NCI-H460 (cell line): Measurements from ENCODE around the gene CACNG3. TPM values are rescaled to one million over a fixed set of nuclear protein-coding genes. Genes with fewer than 3 reads are reported as not detected.
"Not testable (repeated sequence)": the region's sequence is repeated elsewhere in the genome, so short reads cannot be mapped to it uniquely, and the experiment has no call there.

Source experiments
- DNase-seq: peaks from one replicate; pipeline ENCODE4 v3.0.0-alpha.2; 2016; ENCODE audit warnings: low read depth; ENCODE audit errors: extremely low read depth
- total RNA-seq: library from RNA; depleted of rRNA; stranded (reverse); fragments of >200 nt; shearing (Covaris generic); gene quantifications from 2 replicates; pipeline ENCODE4 v1.2.3, GENCODE V29; 2014

CACNG3 gene
- total RNA-seq, 1 experiment from 2014 or later, result not detected

DNA sequence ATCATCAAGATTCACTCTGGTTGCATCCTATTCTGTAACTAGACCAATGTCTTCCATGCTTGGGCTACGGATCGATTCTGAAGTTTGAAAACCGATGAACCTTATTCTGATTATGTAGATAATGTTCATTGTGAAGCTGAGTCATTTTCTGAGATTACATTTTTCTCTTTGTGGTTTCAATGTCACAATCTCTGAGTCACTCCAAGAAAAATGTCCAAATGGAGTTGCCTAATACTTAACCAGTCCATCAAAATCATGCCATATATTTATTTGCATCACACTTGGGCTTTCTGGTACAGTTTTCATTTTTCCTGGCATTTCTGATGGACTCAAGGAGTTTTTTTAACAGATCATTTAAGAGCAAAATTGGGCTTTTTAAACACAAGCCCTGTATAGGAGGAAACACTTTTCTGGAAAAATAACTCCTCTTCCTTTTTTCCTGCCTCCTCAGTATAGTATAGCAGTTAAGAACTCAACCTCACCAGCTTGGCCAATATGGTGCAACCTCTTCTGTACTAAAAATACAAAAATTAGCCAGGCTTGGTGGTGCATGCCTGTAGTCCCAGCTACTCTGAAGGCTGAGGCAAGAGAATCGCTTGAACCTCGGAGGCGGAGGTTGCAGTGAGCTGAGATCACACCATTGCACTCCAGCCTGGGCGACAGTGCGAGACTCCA, 17.5 kb downstream of the CACNG3 start:
- peak; percentile 40 for DNase-seq

DNA sequence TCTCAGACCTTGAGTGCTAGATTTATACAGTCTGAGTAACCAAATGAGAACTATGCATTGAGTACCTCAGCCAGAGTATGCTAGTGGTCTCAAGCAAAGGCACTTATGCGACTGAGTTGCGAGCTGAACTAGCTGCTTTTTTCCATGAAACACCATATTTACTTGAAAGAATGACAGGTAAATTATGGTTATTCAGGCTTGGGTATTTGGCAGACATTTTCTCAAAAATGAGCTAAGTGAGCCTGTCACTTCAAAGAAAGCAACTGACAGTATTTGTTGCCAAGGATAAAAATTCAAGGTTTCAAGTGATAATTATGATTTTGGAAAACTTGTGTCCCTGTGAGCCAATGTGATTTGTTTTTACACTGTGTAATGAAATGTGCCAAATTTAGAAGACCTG, 19.3 kb downstream of the CACNG3 start:
- no peak for DNase-seq

DNA sequence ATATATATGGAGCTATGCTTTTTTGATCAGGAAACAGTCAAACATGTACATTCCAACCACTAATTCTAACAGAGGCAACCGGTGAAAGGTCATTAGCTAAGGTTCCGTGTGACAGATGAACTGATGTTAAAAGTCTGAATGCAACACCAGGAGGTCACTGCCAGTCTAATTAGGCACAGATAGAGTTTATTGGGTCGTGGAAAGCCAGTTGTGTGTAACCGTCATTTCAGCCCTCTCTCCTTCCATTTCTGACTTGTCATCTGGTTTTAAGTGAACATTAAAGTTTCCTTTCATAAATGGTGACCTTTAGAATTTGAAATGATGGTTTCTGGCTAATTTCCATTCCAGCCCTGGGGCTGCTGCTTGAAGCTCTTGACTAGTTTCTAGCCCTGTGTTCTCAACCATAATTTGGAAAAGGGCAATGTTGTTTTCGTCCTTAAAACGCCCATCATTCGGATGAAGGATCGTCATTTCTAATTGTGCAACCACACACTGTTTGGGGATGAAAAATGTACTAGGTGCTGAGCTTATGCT, 23.9 kb downstream of the CACNG3 start:
- no peak for DNase-seq

DNA sequence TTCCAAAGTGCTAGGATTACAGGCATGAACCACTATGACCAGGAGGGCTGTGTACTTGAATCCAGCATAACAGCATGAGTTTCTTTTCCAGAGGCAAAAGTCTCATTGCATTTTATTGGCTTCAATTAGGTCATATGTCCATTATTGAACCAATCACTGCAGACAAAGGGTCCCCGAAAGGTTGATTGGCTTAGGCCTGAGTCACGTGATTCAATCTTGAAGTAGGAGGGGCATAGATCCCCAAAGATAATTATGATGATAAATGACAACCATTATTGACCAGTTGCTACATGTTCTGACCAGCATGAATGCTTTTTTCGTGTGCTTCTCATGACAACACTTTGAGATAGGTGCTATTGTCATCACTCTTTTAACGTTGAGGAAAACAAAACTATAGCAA, 25.3 kb downstream of the CACNG3 start:
- DNase-seq, result no peak

DNA sequence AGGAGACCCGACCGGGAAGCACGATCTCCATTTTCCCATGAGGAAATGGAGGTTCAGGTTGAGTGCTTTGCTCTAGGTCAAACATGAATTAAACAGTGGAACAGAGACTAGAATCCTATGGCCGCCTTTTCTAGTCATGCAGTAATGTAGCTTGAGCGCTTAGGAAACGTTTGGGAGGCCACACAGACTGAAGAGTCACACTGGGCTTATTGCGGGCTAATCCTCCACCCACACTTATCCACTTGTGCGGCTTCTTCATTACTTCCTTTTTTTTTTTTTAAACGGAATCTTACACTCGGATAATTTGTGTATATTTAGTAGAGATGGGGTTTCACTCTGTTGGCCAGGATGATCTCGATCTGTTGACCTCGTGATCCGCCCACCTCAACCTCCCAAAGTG, 26.0 kb downstream of the CACNG3 start:
- DNase-seq, result no peak

DNA sequence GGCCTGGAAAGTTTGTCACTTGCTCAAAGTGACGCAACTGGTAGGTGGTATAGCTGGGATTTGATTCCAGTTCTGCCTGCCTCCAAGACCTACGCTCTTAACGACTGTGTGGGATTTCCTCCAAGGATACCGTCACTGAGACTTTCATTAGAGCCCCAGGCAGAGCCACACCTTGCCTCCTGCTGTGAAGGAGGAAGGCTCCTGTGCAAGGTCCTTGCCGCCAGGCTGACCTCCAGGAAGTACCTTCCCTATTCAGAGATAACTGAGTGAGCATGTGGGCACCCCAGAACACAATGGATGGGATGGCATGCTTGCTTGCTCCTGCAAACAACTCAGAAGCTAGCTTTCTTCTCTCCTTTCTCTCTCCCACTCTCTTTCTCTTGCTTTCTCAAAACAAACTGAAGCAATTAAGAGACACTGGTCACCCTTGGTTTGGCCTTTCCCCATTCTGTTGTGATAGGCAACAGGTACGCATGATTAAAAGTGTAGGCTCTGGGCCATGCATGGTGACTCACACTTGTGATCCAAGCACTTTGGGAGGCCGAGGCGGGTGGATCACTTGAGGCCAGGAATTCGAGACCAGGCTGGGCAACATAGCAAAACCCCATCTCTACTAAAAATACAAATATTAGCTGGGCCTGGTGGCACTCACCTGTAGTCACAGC, 30.7 kb downstream of the CACNG3 start:
- DNase-seq, result no peak

DNA sequence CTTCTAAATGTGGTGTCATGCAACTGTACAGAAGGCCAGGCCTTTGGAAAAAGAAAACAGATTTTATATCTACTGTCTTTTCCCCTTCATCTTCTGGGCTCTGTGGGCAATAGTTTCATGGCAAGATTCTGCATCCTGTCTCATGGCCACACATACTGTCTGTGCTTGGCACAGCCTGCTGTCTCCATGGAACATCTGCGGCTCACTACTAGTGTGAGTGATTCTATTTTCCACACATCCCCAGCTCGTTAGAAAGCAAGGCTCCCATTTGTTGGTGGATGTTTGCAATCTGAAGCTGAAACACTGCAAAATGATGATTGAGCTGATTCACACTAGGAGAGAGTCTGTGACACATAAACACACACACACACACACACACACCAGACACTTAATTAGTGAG, 32.4 kb downstream of the CACNG3 start:
- no peak for DNase-seq

DNA sequence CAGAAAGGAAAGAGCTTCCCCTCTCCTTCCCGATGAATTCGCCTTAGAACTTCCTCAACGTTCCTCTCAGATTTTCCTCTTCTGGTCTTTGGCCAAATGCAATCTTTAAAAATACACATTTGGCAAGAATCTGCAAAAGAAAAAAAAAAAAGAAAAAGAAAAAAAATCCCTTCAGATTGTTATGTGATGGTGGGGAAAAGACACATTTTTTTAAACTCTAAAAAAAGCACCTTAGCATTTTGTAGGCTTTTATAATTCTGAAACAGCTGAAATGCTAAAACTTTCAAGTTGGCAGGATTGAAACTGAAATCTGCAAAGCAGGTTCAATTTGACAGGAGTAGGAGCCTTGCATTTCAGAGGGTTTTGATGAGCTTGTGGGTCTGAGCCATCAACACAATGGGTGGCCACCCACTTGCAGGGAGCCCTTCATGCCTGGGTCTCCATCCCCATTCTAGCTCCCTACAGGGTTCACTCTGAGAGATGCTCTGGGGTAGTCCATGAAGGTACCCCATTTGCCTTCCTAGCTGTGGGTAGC, 33.1 kb downstream of the CACNG3 start:
- DNase-seq, result no peak

DNA sequence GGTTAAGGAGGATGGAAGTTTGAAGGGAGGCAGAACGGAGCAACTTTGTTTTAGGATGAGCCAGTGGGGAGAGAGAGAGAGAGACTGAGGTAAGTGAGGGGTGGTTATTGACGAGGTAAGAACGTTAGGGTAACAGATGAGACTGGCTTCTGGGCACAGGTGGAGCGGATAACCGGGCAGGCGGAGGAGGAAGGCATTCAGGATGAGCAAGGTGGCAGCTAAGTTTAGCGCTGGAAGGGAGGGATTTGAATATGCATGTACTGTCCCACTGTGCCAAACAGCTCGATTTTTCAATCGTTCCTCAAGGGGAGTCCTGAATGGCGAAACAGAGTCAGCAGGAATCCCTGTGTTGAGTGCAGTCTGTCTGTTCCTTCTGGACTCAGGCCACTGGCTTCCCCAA, 35.8 kb downstream of the CACNG3 start:
- no peak for DNase-seq

DNA sequence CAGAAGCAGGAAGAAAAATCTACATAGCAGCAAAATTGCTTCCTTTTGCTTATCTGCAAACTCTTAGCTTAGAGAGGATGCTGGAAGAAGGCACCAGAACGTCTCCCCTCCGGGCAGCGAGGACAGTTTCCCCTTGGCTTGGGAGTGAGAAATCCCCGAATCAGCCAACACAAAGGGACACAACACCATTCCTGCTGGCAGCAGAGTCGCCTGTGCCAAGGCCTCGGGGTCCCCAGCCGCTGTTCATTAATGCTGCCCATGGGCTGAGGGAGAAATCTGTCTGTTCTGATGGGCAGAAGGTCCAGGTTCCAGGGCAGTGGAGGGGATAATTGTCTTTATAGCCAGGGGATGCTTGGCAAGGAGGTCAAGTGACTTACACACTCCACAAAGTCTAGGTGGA, 38.0 kb downstream of the CACNG3 start:
- DNase-seq, result no peak

DNA sequence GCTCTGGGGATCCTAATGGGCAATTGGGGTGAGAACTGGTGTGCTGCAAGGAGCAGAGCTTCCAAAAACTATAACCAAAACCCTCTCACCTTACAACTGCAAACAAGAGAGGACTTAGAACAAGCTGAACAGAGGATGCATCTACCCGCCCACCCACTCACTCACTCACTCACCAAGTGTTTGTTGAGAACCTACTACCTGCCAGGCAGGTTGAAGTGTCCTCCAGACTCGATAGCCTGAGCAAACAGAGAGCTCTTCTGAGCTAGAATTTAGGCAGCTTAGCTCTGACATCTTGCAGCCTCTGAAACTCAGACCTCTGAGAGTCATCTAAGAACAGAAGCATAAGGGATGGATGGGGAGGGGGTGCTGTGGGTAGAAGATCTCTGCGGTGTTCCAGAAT, 41.2 kb downstream of the CACNG3 start:
- no peak for DNase-seq

DNA sequence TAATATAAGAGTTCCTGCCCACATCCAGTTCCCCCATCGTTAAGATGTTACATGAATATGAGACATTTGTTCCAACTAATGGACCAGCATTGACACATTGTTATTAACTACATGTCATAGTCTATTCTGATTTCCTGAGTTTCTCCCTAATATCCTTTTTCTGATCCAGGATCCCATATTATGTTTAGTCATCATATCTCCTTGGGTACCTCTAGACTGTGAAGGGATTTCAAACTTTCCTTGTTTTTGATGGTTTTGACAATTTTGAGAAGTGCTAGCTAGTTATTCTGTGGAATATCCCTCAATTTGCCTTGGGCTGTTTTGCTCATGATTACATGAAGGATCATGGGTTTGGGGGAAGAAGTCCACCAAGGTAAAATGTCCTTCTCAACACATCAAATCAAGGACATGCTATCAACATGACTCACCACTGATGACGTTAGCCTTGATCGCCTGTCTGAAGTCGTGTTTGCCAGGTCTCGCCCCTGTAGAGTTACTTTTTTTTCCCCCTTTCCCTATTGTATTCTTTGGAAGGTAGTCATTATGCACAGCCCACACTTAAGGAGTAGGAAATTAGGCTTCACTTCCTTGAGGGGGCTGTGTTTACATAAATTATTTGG, 42.5 kb downstream of the CACNG3 start:
- no peak for DNase-seq

DNA sequence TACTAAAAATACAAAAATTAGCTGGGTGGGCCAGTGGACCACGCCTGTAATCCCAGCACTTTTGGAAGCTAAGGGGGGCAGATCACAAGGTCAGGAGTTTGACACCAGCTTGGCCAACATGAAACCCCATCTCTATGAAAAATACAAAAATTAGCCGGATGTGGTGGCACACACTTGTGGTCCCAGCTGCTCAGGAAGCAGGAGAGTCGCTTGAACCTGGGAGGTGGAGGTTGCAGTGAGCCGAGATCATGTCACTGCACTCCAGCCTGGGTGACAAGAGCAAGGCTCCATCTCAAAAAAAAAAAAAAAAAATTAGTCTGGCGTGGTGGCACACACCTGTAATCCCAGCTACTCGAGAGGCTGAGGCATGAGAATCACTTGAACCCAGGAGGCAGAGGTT, 44.6 kb downstream of the CACNG3 start:
- not testable (repeated sequence) for DNase-seq

DNA sequence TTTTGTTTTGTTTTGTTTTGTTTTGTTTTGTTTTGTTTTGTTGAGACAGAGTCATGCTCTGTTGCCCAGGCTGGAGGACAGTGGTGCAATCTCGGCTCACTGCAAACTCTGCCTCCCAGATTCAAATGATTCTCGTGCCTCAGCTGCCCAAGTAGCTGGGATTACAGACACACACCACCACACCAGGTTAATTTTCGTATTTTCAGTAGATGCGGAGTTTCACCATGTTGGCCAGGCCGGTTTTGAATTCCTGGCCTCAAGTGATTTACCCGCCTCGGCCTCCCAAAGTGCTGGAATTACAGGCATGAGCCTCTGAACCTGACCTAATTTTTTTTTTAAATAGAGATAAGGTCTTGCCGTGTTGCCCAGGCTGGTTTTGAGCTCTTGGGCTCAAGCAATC, 46.5 kb downstream of the CACNG3 start:
- no peak for DNase-seq

DNA sequence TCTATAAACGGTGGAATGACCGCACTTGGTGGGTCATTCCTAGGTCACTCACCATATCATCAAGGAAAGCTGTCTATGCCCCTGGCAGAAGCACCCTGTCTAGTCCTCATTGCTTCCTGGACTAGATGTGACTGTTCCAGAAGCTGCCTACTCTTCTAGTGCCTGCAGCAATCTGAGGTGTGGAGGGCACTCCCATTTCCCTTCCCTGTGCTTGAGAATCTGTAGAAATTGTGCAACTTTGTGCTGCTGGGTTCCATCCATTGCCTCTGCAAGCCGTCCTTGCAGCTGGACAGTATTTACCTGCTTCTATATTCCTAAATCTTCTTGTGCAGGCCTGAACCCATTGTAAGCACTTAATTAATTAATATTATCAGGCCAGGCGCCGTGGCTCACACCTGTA, 52.1 kb downstream of the CACNG3 start:
- DNase-seq, result no peak

DNA sequence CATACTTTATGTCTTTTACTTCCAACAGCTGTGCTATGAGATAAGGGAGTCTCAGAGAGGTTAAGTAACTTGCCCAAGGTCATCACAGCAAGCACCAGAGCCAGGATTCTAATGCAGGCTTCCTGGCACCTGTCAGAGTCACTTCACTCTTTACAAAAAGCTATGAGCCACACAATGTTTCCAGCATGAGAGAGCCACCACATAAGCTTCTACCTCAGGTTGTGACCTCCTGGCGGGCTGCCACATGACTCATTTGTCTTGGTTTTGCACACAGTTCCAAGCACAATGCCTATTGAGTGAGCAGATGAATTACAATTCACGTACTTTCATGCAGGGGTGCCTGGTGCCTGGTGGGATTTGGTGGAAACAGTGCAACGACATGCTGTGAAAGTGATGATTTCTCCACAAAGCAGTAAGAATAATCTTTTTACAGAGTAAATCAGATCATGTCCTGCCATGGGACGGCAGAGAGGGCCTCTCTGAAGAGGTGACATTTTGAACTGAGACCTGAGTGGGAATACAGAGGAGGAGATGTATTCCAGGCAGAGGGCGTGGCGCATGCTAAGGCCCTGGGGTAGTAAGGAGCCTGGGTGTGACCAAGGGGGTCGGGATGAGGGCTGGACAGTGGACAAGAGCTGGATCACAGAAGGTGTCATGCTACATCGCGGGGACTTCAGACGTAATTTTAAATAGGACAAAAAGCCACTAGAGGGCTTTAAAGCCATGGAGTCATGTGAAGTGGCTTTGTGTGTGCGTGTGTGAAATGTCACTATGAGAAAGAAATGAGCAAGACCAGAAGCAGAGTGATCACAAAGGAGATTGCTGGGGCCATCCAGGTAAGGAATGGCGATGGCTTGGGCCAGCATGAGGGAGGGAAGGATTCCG, 53.4 kb downstream of the CACNG3 start:
- no peak for DNase-seq

DNA sequence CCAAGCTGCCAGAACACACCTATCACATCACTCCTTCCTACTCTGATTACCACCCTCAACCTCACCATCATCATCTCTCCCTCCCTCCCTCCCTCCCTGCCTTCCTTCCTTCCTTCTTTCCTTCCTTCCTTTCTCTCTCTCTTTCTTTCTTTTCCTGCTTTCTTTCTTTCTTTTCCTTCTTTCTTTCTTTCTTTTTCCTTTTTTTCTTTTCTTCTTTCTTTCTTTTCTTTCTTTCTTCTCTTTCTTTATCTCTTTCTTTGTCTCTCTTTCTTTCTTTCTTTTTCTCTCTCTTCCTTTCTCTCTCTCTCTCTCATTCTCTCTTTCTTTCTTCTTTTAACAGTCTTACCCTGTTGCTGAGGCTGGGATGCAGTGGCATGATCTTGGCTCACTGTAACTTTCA, 59.2 kb downstream of the CACNG3 start:
- DNase-seq, result no peak

DNA sequence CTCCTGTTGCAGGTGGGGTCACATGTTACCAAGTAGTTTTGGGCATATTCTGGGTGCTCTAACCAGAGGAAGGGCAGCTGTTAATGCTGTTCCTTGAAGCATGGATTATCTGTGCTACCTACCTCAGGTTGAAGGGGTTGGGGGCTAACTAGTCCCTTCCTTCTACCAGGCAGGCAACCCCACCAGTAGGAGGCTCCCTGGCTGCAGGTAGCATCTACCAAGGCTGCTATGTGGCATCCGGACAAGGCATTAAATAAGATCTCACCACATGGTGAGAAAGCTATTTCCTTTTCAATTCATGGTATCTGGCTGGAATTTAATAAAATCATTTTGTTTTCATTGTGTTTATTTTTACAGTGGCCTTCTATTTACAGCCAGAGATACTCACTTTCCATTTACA, 62.5 kb downstream of the CACNG3 start:
- DNase-seq, result no peak

DNA sequence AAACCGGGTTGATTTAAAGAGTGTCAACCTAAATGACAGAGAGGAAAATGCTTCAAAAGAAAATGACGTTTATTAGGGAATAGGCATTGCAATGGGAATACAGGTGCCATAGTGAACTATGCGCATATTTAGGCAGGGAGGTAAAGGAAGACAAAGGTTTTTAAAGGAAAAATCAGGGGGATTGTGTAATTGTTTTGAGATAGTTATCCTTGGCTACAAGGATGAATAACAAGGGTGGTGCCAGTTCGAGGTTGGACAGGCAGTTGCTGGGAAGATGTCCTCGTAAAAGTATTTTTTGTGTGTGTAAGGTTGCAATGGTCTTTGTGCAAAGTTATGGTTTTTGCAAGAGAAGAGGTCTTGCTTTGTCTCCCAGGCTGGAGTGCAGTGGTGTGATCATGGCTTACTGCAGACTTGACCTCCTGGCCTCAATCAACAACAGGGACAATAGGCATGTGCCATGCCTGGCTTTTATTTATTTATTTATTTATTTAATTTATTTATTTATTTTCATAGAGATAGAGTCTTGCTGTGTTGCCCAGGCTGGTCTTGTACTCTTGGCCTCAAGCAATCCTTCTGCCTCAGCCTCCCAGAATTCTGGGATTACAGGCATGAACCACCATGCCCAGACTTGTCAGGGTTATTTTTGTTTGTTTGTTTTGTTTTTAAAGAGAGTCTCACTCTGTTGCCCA, 63.1 kb downstream of the CACNG3 start:
- DNase-seq, result no peak

DNA sequence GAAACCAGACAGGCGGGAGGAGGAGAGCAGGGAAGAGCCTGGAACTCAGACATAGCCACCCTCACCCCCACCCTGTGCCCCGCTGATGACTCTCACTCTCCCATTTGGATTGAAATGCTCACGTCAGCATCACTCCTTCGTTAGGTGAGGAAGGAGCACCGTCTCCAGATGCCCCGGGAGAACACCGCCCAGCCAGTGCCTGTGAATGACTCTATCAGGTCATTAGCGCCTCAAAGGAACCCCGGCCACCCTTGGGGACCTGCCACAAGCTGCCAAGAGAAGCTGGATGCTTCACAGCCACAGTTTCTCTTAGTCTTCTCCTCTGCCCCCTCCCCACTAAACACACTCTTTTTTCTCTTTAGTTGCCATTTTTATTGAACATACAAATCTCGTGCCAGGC, 66.0 kb downstream of the CACNG3 start:
- DNase-seq, result no peak
